ENCODE results near the gene JAKMIP3. TPM values are rescaled to one million over a fixed set of nuclear protein-coding genes. Genes with fewer than 3 reads are reported as not detected.

Gene JAKMIP3
- polyA plus RNA-seq, 1 experiment = 0.19 TPM

DNA sequence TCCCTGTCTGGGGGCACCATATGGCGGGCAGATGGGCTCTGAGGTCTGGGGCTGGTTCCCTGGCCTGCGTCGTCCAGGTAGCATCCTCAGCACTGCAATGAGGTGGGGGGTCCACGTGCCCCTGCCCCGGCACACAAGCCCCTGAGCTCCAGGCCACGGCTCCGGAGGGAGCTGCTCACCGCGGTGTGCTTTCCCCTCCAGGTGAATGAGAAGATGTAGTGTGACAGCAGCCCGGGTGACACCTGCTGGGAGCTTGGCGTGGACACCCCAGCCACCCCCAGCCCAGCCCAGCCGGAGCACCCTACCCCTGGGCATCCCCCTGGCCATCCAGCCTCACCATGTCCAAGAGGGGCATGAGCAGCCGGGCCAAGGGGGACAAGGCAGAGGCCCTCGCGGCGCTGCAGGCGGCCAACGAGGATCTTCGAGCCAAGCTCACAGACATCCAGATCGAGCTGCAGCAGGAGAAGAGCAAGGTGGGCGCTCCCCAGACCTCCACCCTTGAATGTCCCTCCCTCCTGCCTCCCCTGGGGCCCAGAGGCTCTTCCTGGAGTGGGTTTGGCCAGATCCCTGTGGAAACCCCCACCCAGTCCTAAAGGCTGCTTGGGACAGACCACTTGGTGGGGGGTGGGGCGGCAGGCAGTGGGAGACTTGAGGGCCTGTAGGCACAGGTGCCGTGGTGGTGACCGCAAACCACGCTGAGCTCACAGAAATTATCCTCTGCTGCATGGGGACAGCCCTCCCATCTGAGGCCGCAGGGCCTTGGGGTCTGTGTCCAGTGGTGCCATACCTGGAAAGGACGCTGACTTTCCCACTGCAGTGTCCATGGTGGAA is 38.9 kb downstream of the JAKMIP3 start:
- POLR2A ChIA-PET = no interaction called here
- CTCF ChIA-PET = no interaction called here
- TF ChIP-seq, protein P1, sequence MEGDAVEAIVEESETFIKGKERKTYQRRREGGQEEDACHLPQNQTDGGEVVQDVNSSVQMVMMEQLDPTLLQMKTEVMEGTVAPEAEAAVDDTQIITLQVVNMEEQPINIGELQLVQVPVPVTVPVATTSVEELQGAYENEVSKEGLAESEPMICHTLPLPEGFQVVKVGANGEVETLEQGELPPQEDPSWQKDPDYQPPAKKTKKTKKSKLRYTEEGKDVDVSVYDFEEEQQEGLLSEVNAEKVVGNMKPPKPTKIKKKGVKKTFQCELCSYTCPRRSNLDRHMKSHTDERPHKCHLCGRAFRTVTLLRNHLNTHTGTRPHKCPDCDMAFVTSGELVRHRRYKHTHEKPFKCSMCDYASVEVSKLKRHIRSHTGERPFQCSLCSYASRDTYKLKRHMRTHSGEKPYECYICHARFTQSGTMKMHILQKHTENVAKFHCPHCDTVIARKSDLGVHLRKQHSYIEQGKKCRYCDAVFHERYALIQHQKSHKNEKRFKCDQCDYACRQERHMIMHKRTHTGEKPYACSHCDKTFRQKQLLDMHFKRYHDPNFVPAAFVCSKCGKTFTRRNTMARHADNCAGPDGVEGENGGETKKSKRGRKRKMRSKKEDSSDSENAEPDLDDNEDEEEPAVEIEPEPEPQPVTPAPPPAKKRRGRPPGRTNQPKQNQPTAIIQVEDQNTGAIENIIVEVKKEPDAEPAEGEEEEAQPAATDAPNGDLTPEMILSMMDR (IDR thresholded peaks at IDR 0.05; ENCODE audit: low read depth, low read length) = no peak

DNA sequence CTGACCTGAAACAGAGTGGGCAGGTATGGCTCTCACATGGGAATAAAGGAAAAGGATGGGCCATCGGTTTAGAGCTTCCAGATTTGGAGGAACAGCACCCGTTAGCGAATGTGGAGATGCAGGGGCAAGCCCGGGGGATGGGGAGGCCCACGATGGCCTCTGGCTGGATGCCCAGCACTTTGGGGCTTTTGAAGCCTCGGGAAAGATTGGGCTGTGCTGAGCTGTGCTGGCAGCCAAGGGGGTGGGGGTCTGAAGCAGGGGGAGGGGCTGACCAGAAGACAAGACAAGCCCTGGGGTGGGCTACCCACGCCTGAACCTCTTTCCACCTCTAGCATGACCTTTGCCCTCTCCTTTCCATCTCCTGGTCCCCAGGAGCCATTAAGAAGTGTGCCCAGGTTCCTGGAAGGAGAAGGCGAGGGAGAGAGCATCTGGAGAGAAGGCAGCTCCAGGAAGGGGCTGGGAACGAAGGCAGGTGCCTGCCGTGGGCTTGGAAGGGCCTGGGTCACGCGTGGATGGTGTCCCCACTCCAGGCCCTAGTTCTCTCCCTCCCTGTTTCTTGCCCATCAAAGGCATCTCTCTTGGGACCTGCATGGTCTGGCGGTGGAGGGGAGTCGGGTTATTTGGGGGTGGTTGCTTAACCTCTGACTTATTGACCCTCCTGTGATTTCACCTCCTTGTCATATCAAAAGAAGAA is 39.7 kb downstream of the JAKMIP3 start:
- H3K27ac ChIP-seq (ENCODE audit: low read depth, low read length) = no peak overlapping the region
- H3K27me3 ChIP-seq (ENCODE audit: control insufficient read depth, insufficient read depth, low read length) = peaks cover 12% of the 10 kb centered on the region
- ChIA-PET CTCF (no interaction called here), POLR2A (no interaction called here)
- no peak overlapping the region for H3K4me3 ChIP-seq (ENCODE audit: low read depth, low read length)
- DNase-seq (ENCODE audit: low read depth, low spot score) = no peak
- H3K9me3 ChIP-seq (ENCODE audit: control insufficient read depth, insufficient read depth, low read length) = peaks cover 8% of the 10 kb centered on the region; the same call in 1 of the 2 replicates
- TF ChIP-seq, protein P1 (IDR thresholded peaks at IDR 0.05; ENCODE audit: low read depth, low read length) = no peak

More for the DNA sequence above, 38.9 kb downstream of the JAKMIP3 start:
- Histone ChIP-seq H3K27ac (ENCODE audit: low read depth, low read length) (no peak overlapping the region), H3K27me3 (ENCODE audit: control insufficient read depth, insufficient read depth, low read length) (peaks cover 7% of the 10 kb centered on the region), H3K4me3 (ENCODE audit: low read depth, low read length) (no peak overlapping the region), H3K9me3 (ENCODE audit: control insufficient read depth, insufficient read depth, low read length) (peaks cover 8% of the 10 kb centered on the region; the same call in 1 of the 2 replicates)
- no peak for DNase-seq (ENCODE audit: low read depth, low spot score)

DNA sequence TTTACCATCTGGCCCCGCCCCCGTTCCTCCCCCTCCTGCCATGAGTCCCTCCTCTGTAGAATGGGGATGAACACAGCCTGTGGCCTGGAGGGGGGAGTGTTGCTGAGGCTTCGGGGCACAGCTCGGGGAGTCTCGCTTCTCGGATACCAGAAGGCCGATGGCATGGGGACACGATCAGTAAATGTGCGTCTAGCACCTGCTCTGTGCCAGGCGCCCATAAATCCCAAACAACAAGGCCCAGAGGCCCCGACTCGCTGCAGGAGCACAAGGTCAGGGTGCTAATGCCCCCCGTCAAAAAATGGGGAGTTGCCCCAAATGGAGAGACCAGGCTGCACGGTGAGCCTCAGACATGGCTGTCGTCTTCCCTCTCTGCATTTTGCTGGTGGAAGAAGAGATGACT is 40.7 kb downstream of the JAKMIP3 start:
- no peak for DNase-seq (ENCODE audit: low read depth, low spot score)
- H3K9me3 ChIP-seq (ENCODE audit: control insufficient read depth, insufficient read depth, low read length) = peaks cover 8% of the 10 kb centered on the region; the same call in 1 of the 2 replicates
- peaks cover 12% of the 10 kb centered on the region for H3K27me3 ChIP-seq (ENCODE audit: control insufficient read depth, insufficient read depth, low read length)
- ChIA-PET CTCF (no interaction called here), POLR2A (no interaction called here)
- TF ChIP-seq, protein P1 (IDR thresholded peaks at IDR 0.05; ENCODE audit: low read depth, low read length) = no peak
- H3K4me3 ChIP-seq (ENCODE audit: low read depth, low read length) = no peak overlapping the region
- H3K27ac ChIP-seq (ENCODE audit: low read depth, low read length) = no peak overlapping the region

DNA sequence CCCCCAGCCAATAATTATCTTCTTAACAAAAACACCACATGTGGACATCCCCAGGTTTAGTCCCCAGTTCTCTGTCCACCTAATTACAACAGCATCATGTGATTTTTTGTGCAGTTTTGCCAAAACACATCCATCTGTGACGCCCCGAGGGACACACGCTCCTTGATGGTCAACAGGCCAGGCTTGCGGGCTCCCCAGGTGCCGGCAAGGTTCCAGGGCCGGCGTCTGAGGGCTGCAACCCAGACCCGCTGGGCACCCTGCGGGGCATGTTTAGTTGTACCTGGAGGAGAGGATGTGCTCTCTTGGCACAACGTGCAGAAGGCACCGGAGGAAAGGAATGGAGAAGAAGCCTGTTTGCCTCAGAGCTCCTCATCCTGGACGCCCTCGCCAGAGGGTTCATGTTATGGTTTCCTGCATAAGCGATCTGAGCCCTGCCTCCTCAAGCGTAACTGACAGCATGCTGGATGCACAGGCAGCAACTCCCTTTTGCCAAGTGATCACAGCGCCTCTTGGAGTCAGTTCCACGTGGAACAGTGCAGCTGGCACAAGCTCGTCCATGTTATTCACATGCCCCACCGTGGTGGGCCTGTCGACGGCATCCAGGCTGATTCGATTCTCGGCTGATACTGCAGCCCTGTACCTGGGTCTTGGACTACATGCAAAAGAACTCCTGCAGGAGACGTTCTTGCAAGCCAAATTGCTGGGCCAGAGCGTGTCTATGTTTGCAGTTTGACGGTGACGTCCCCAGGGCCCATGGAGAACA is 41.6 kb downstream of the JAKMIP3 start:
- Histone ChIP-seq H3K9me3 (ENCODE audit: control insufficient read depth, insufficient read depth, low read length) (peaks cover 8% of the 10 kb centered on the region; the same call in 1 of the 2 replicates), H3K27ac (ENCODE audit: low read depth, low read length) (no peak overlapping the region), H3K4me3 (ENCODE audit: low read depth, low read length) (no peak overlapping the region), H3K27me3 (ENCODE audit: control insufficient read depth, insufficient read depth, low read length) (peaks cover 11% of the 10 kb centered on the region)
- TF ChIP-seq, protein P1 (IDR thresholded peaks at IDR 0.05; ENCODE audit: low read depth, low read length) = no peak
- CTCF ChIA-PET = no interaction called here
- POLR2A ChIA-PET = no interaction called here
- no peak for DNase-seq (ENCODE audit: low read depth, low spot score)
